HG03159 (cell line): ENCODE measurements around the gene GARNL3.

Experiments
- ATAC-seq: cut with Tn5 transposase; IDR thresholded peaks from one replicate; pipeline ENCODE4 v1.9.1; 2021; ENCODE audit warnings: mild to moderate bottlenecking, moderate library complexity; ENCODE audit not compliant: unreplicated experiment

Gene GARNL3

DNA sequence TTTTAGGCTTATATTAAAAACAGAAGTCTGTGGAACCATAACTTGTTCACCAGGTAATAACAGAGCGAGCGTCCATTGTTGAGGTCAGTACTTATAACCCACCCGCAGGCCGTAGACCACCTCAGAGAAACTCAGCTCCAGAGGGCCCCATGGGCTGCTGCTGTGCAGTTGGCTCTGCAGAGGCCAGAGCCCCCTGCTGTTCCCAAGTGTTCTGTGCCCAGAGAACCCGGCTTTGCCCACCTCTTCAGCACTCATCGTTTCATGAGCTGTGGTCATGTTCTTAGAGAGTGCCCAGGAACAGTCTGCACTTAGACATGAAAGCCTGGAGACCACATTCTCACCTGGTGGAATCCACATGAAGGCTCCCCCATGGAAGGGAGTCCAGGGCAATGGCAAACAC lies 82.0 kb downstream of the GARNL3 start:
- ATAC-seq, result no peak

DNA sequence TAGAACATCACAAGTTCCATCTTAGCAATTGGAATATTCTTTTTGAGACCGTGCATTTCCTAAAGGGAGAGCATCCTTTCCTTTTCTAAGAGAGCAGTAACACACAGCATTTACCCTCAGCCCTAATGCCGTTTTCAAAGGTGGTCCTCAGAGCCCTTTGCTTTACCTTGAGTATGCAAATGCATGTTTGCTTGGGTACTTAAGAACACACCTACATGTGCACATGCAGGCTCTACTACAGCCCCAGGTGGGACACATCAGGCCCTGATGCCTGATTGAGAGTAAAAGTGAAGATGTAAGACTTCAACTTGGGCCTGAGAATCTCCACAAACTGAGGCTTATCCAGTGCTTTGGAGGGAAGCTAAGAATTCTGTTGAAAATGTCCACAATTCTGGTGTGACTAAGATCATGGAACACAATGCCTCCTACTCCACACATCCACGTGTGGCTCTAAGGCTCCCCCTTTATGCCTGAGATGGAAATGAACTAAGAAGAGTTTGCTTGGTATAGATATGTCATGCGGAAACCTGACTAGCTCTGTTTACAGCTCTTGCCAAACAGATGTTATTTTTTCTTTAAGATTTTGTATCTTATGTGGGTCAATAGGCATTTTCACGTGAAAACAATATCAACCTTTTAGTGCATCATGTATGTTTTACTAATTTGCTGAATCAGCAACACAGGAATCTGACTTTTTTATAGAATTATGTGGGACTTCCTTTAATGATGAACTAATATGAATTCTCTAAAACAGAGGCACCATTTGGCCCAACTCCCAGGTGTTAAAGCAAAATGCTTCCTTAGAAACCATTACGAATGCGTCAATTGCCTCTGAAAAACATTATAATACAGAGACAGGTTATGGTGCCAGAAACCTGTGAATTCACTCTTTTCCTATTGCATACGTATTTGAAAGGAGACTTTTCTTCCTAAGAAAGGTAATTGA lies 83.5 kb downstream of the GARNL3 start:
- no peak for ATAC-seq

DNA sequence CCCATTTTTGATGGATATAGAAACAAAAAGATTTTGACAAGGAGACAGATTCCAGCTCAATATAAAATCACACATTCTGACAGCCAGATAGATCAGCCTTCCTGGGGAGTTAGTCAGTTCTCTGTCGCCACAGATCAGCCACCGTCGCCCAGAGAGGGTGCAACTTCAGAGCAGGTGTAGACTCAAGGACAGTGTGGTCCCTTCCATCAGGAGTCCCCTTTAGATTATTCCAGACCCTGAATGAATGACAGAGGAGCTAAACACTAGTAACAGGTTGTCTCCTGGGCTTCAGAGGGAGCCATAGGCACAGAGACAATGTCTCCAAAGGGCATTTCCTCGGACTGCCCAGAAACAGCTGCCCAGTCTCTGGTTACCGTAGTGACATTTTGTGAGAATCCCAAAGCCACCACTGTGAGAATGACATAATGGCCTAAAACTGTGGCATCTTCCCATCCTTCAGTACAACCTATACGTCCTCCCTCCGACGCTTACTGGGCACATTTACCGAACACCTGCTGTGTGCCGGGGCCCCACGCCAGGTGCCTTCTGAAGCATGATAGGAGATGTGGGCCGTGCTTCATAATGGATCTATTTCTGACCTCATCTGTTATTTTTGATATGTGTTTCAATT lies 85.0 kb downstream of the GARNL3 start:
- ATAC-seq, result no peak

DNA sequence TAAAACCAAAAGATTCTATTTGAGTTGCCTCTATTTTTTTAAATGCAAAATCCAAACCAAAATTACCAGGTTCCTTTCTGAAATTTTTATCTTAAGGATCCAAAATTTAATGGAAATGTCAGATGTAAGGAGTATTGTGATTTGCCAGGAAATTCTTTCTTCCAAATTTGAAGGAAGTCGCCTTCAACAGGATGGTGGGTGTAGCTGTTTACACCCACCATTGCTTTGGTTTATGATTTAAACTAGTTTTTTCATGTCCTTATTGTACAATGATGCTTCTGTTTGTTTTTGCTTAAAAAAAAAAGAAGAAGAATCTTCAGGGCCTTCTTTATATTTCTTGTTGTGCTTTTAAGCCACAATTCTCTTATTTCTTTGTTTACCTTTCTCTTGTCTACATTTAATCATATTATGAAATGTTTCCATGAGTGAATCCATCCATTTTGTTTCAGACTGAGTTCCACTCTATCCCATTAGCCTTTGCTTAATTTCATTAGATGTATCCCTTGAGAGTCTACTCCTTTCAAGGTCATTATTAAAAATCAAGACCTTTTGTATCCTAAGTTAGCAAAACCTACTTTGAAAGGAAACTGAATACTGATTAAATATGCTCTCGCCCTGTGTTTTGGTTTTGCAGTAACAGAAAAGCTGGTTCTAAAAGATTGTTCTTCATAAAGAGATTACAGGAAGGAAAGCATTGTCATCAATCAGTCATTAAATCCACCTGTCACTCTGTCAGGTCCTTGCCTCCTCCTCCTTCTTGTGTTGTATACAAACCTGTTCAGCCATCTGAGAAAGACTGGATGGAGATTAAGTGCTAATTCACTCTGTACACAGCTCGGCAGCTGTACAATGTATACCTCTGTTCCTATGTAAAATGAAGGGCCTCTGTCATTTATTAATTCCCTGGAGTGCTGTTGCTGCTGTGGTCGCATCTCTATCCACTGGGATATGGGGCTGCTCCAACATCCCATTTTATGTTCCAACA lies 86.9 kb downstream of the GARNL3 start:
- ATAC-seq, result no peak

DNA sequence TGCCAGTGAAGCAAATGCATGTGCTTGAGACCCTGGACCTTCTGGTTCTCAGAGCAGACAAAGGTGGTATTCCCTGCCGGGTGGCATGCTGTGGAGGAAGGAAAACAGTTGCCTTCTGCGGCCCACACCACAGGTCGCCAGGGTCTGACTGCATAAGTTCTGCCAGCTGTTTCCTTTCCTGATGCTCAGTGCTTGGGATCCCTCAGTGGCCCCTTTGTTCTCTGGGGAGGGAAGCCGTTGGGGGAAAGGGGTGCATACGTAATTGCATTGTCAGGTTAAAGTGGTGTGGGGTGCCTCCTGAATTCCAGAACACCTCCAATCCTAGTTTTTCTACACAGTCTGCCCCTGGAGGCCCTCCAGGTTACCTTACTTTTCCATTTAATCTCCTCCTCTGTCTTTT lies 89.3 kb downstream of the GARNL3 start:
- no peak for ATAC-seq

DNA sequence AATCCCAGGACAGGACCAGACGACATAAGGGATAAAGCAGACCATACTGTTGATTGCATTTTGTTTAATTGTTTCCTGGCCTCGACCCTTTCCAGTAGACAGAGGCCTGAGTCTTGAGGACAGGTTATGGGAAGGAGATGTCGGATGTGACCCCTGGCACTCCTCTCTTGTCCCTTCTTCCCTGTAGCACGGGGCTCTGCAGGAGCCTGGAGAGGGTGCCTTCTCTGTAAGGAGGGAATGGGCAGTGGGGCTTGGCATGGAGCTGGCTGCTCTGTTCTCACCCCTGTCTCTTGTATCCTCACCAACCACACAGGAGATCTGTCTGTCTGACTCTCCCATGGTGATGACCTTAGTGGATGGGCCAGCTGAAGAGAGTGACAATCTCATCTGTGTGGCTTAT lies 92.3 kb downstream of the GARNL3 start:
- ATAC-seq, result no peak

DNA sequence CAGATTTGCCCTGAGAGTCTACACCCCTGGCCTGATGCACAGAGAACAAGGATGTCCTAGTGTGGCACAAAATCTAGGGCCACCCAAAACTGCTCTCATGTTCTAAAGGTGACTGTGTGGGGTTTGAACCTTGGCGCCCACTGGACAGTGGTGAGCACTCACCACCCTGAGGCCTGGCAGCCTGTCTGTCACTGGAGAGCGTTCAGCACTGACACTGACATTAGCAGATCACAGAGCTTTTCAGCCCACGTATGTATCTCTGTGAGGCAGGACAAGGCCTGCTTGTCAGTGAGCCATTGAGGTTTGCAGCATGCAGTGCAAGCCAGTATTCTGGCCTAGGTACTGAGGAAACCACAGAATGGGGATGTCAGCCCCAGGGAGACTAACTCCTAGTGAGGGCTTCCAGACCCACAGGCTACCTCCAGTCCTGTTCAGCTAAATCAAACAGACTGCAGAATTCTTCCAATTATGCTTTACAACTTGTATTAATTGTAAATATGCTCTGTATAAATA lies 93.5 kb downstream of the GARNL3 start:
- ATAC-seq, result no peak

DNA sequence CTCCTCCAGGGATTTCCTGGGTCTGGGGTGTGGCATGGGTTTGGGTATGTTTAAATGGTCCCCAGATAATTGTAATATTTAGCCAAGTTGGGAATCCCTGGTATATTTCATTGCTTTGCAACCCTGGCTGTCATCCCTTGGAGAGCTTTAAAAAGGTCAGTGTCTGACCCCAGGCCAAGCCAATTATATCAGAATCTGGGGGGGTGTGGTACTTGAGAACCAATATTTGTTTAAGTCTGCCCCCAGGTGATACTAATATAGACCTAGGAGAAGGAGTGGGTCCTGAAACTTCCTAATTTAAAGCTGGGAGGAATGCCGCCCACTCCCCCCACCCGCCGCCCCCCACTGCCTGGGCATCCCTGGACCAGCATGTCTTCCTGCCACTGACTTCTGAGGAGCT lies 94.2 kb downstream of the GARNL3 start:
- ATAC-seq, result no peak

DNA sequence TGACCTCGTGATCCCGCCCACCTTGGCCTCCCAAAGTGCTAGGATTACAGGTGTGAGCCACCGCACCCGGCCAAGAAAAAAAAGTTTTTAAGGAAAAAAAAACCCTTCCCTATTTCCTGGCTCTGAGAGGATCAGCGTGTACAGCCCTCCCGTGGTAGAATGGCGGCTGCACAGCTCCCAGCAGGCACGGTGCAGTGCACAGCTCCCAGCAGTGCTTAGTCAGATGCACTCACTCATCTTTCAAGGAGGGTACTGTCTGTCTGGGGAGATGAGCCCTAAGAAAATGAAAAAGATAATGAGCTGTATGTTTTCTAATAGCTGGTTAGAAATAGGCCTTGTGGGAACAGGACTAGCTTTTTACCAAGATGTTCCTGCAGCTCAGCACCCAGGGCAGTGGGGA lies 95.7 kb downstream of the GARNL3 start:
- no peak for ATAC-seq

DNA sequence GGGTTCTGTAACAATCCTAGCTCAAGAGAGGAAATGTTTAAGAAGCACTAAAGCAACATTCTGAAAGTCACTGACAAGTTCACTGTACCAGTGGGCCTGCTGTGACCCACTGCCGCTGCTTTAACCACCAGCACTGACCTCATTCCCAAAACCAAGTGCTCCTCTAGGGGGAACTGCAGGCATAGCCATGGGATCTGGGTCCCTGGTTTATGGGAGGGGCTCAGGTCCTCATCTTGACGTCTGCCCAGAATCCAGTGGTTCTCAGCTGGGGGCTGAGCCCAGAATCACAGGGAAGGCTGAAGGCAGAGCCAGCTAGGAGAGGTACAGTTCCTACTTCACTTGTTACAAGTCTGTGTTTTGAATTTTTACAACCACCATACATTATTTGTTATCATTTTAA lies 96.3 kb downstream of the GARNL3 start:
- ATAC-seq, result no peak

DNA sequence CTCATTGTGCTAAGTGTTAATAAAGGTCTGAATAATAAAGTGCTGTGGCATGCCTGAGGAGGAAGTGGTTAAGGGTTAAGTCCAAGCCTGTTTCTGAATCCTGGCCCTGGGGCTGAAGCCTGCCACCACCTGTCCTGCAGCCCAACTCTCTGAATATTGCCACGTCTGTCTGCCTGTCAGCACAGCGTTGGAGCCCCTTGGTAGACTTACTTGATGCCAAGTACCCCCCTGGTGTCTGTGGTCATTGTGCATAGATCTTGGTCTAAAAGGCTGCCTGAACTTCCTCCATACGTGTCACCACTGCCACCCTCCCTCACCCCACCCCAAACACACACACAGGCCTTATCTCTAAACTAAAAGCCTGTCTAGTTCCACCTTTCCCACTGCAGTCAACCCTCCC lies 97.0 kb downstream of the GARNL3 start:
- no peak for ATAC-seq

DNA sequence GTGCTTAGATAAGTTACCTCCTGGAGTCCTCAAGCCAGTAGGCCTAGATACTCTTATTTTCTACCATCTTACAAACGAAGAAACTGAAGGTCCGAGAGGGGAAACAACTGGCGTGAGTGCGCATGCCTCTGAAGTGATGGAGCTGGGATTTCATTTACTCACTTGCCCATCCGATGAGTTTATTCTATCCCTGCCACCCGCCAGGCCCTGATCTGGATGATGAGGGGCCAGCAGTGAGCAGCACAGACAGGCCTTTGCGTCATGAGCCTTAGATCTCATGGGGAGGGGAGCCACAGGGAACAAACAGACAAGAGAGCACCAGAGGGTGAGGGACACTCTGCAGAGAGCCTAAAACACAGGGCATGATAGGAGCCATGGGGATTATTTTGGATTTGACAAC lies 98.3 kb downstream of the GARNL3 start:
- ATAC-seq, result no peak

DNA sequence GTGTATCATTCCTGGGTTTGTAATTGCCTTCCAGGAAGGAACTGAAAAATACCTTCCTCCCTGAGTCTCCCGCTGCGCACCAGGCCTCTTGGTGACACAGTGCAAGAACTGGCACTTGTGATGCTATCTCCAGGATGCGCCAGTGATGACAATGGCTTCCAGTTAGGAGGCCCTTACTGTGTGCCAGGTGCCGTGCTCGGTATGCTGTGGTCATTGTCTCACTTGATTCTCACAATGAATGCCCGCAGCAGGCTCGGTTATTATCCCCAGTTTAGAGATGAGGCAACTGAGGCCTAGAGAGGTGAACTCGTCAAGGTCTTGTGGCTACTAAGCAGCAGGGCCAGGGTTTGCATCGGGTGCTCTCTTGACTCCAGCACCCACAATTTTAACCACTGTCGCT lies 100.9 kb downstream of the GARNL3 start:
- ATAC-seq, result no peak

DNA sequence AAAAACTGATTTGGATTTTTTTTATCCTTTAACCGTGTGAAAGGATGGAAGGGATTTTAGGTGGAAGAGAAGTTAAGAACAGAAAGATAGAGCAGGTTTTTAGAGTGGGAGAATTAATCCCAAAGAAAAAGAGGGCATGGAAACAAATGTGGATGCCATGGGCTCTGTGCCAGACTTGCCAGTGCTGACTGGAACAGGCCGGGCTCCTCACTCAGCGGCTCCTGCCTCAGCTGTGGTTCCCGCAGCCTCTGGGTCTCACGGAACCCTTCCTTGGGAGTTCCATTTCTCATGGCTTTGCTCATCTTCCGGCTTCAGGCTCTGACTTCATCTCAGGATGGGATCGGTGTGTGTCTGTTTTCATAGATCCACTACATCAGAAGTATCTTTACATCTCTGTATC lies 102.0 kb downstream of the GARNL3 start:
- no peak for ATAC-seq

DNA sequence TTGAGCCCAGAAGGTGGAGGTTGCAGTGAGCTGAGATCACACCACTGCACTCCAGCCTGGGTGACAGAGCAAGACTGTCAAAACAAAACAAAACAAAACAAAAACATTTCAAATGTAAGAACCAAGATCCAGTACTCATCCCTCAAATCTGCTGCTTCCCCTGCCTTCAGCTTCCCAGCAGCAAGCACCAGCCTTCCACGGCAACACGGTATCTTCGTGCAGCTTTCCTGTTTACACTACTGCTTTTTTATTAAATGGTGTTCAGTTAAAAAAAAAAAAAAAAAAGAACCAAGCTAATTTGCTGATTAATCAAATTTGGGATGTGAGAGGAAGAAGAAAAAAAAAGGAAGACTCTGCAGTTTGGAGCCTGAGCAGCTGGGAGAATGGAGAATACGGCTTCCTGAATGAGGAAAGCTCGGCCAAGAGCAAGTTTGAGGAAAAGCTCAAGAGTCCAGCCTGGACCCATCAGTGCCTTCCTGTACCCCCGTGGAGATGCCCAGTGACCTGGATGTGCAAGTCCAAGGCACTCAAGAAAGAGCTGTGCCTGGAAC lies 104.4 kb downstream of the GARNL3 start:
- ATAC-seq, result no peak

DNA sequence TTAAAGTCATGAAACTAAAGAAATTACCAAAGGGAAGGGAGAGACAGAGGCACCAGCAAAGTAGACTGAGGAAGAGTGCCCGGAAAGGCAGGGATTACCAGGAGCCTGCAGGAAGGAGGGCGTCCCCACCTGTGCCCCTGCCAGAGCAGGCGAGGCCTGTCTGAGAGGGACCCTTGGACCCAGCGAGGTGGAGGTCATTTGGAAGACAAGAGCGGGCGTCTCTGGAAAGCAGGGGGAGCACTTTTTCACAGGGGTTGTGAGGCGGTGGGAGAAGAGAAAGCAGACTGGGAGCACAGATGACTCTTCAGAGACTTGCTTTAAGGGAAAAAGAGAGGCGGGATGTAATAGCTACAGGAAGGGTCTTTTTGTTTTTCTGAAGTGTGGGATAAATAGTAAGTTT lies 104.9 kb downstream of the GARNL3 start:
- no peak for ATAC-seq

DNA sequence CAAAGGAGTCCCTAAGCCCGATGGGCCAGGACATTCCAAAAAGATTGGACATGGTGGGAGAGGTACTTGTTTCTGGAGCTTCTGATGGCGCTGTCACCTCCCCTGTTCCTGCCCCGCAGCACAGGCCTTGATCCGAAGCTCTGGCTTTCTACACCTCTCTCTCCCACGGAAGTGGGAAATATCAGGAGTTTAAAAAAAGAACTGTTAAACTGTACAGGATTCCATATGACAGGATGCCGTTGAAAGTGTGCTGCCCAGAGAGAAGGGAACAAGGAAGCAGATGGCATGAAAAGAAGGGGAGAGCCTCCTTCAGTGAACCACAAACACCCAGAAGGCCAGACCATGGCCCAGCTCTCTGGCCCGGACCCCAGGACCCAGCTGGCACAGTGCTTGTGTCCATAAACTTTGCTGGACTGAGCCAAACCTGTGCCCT lies 105.6 kb downstream of the GARNL3 start:
- ATAC-seq, result no peak

DNA sequence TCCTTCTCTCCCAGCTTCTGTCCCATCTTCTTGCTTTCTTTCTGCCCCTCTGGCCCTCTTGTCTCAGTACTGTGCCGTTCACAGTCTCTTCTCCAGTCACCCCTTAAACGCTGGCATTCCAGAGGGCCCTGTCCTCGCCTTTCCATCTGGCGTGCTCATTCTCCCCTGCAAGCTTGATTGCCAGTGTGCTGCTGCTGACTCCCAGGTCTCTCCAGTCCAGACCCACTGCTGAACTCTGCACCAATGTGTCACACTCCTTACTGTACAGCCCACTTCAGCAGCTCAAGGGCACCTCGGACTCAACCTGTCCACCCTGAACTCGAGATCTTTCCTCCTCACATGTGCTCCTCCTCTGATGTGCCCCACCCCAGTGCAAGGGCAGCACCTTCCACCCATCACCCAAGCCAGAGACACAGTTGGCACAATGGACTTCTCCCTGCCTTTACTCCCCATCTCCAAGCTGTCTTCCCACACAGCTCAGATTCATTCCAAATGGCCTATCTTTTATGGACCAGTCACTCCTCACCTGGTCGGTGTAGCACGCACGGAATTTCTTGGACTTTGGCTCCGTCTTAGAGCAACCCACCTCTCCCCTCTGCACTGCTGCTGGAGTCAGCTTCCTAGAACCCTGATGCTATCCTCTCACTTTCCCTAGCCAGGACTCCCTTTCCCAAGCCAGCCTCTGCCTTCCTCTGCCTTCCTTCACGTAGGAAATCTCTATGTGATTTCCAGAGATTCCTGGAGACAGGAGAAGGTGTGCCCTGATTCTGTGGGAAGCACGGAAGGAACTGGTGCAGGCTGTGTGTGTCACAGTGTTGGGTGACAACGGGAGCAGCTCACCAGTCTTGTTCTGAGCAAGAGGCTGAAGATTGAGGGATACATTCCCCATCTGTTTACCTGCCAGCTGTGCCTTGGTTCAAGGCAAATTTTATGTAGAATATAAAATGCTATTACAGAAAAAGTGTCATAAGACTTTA lies 106.4 kb downstream of the GARNL3 start:
- ATAC-seq, result no peak

DNA sequence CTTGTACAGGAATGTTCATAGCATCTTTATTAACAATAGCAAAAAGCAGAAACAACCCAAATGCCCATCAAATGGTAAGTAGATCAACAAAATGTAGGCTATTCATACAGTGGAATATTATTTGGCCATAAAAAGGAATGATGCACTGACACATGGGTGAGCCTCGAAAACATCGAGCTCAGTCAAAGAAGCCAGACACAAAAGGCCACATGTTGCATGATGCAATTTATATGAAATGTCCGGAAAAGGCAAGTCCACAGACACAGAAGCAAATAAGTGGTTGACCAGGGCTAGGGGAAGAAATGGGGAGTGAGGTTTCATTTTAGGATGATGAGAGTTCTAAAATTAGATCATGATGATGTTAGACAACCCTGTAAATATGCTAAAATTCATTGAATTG lies 115.9 kb downstream of the GARNL3 start:
- no peak for ATAC-seq

DNA sequence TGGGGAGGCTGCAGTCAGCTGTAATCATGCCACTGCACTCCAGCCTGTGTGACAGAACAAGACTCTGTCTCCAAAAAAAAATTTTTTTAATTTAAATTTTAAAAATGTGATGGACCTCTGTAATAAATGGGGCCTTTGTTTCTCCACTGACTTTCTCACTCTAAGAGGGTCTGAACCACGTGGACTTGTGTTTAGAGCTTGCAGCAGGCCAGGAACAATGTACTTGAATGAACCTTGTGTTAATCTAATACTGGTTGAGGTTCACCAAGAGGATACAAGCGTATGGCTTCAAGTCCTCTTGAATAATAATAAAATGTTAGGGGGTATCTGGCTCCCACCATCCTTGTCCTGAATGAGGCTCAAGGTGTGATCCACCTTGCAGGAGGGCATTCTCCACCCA lies 118.0 kb downstream of the GARNL3 start:
- no peak for ATAC-seq
